ENCODE data around the gene FOXRED2. TPM values are rescaled to one million over a fixed set of nuclear protein-coding genes. Genes with fewer than 3 reads are reported as not detected.
A peak's percentile ranks its signal among the peaks of the same experiment; 100 is the strongest.
"Not testable (repeated sequence)": the region's sequence is repeated elsewhere in the genome, so short reads cannot be mapped to it uniquely, and the experiment has no call there.

Gene FOXRED2
- polyA plus RNA-seq, 1 donor from 2014 or later: 7.9 TPM

- Histone ChIP-seq H3K9me3 (ENCODE audit: low read length) (no peaks in the 10 kb centered on the region), H3K36me3 (ENCODE audit: insufficient read depth, low read length) (no peaks in the 10 kb centered on the region), H3K27ac (ENCODE audit: low read length) (peak overlapping the region; percentile 23), H3K27me3 (ENCODE audit: insufficient read depth, low read depth, low read length) (no peaks in the 10 kb centered on the region), H3F3A (ENCODE audit: insufficient read depth, low read length, poor library complexity, severe bottlenecking) (no peaks in the 10 kb centered on the region), H3K4me2 (ENCODE audit: low read length) (no peak overlapping the region), H3K4me3 (ENCODE audit: low read length) (peak overlapping the region; percentile 63), H4K20me1 (ENCODE audit: insufficient read depth) (no peaks in the 10 kb centered on the region), H2AFZ (ENCODE audit: low read depth, low read length) (peak overlapping the region; percentile 45), H3K9ac (ENCODE audit: low read length) (peak overlapping the region; percentile 68), H3K79me2 (replicated peaks; ENCODE audit: insufficient read depth, low read length) (no peaks in the 10 kb centered on the region), H3K9me2 (ENCODE audit: insufficient read depth, low read length) (no peaks in the 10 kb centered on the region)
- no peak for TF ChIP-seq EZH2 (IDR thresholded peaks at IDR 0.05; ENCODE audit: borderline replicate concordance, insufficient read depth, low read length, poor library complexity, severe bottlenecking)
- TF ChIP-seq RAD21 (conservative IDR thresholded peaks at IDR 0.05): no peak
- TF ChIP-seq, protein P1, sequence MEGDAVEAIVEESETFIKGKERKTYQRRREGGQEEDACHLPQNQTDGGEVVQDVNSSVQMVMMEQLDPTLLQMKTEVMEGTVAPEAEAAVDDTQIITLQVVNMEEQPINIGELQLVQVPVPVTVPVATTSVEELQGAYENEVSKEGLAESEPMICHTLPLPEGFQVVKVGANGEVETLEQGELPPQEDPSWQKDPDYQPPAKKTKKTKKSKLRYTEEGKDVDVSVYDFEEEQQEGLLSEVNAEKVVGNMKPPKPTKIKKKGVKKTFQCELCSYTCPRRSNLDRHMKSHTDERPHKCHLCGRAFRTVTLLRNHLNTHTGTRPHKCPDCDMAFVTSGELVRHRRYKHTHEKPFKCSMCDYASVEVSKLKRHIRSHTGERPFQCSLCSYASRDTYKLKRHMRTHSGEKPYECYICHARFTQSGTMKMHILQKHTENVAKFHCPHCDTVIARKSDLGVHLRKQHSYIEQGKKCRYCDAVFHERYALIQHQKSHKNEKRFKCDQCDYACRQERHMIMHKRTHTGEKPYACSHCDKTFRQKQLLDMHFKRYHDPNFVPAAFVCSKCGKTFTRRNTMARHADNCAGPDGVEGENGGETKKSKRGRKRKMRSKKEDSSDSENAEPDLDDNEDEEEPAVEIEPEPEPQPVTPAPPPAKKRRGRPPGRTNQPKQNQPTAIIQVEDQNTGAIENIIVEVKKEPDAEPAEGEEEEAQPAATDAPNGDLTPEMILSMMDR (IDR thresholded peaks at IDR 0.05; ENCODE audit: poor library complexity, severe bottlenecking): peak; percentile 20
- TF ChIP-seq SMC3 (conservative IDR thresholded peaks at IDR 0.05; ENCODE audit: poor library complexity): no peak
- peak; percentile 50 for TF ChIP-seq POLR2AphosphoS5 (IDR thresholded peaks at IDR 0.05)
- TF ChIP-seq EP300 (conservative IDR thresholded peaks at IDR 0.05; ENCODE audit: poor library complexity, severe bottlenecking): peak; percentile 54
Observed at GRCh38 chr22:36454916-36455570, 51.8 kb downstream of the FOXRED2 start.

DNA sequence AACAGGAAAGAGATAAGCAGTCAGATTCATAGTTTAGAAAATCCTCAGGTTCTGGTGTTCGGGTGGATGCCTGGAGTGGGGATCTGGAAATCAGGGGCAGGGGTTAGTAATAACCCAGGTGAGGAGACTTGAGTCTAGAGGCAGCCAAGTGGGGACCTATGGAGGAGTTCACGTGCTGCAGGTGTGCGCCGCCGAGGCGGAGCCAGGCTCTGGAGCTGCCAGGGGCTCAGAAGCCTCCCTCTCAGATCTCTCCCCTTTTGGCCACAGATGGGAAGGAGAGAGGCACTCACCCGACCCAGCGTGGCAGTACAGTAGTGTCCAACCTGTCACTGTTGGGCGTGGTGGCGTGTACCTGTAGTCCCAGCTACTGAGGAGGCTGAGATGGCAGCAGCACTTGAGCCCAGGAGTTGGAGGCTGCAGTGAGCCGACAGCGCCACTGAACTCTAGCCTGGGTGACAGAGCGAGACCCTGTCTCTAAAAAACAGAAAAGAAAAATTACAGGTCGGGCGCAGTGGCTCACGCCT, 52.9 kb downstream of the FOXRED2 start:
- Histone ChIP-seq H3K4me3 (ENCODE audit: low read length) (no peak overlapping the region), H4K20me1 (ENCODE audit: insufficient read depth) (no peaks in the 10 kb centered on the region), H3K9me2 (ENCODE audit: insufficient read depth, low read length) (no peaks in the 10 kb centered on the region), H3K36me3 (ENCODE audit: insufficient read depth, low read length) (no peaks in the 10 kb centered on the region), H3K9me3 (ENCODE audit: low read length) (no peaks in the 10 kb centered on the region), H3K4me2 (ENCODE audit: low read length) (no peak overlapping the region), H3K79me2 (replicated peaks; ENCODE audit: insufficient read depth, low read length) (no peaks in the 10 kb centered on the region), H2AFZ (ENCODE audit: low read depth, low read length) (no peak overlapping the region), H3K27ac (ENCODE audit: low read length) (no peak overlapping the region), H3K27me3 (ENCODE audit: insufficient read depth, low read depth, low read length) (no peaks in the 10 kb centered on the region), H3F3A (ENCODE audit: insufficient read depth, low read length, poor library complexity, severe bottlenecking) (no peaks in the 10 kb centered on the region), H3K9ac (ENCODE audit: low read length) (no peak overlapping the region)
- no peak for TF ChIP-seq EP300 (conservative IDR thresholded peaks at IDR 0.05; ENCODE audit: poor library complexity, severe bottlenecking)
- TF ChIP-seq, protein P1 (IDR thresholded peaks at IDR 0.05; ENCODE audit: poor library complexity, severe bottlenecking): no peak
- TF ChIP-seq EZH2 (IDR thresholded peaks at IDR 0.05; ENCODE audit: borderline replicate concordance, insufficient read depth, low read length, poor library complexity, severe bottlenecking): no peak
- TF ChIP-seq RAD21 (conservative IDR thresholded peaks at IDR 0.05): no peak
- TF ChIP-seq MXI1 (conservative IDR thresholded peaks at IDR 0.05; ENCODE audit: poor library complexity, severe bottlenecking): no peak

DNA sequence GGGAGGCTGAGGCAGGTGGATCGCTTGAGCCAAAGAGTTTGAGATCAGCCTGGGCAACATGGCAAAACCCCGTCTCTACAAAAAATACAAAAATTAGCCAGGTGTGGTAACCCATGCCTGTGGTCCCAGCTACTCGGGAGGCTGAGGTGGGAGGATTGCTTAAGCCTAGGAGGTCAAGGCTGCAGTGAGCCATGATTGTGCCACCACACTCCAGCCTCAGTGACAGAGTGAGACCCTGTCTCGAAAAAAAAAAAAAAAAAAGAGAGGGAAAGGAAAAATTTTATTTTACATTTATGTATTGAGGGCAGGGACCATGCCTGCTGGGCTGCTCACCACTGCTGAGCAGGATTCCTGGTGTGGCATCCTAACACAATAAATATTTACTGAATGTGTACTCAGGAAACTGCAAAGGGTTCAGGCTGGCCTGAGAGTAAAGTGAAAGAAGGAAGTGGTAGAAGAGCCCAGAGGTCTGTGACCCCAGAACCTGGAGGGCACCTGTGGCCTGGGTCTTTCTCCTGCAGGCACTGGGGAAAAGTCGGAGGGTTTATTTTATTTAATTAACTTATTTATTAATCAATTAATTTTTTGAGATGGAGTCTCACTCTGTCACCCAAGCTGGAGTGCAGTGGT, 53.7 kb downstream of the FOXRED2 start:
- not testable (repeated sequence) for H3K27ac ChIP-seq (ENCODE audit: low read length); H4K20me1 ChIP-seq (ENCODE audit: insufficient read depth); H3K79me2 ChIP-seq (replicated peaks; ENCODE audit: insufficient read depth, low read length); H3K27me3 ChIP-seq (ENCODE audit: insufficient read depth, low read depth, low read length); H3F3A ChIP-seq (ENCODE audit: insufficient read depth, low read length, poor library complexity, severe bottlenecking); H3K9me3 ChIP-seq (ENCODE audit: low read length); H2AFZ ChIP-seq (ENCODE audit: low read depth, low read length); H3K4me3 ChIP-seq (ENCODE audit: low read length); H3K9ac ChIP-seq (ENCODE audit: low read length); H3K4me2 ChIP-seq (ENCODE audit: low read length); H3K9me2 ChIP-seq (ENCODE audit: insufficient read depth, low read length); H3K36me3 ChIP-seq (ENCODE audit: insufficient read depth, low read length)

All from neural cell (in vitro differentiated cells).